ENCODE measurements around the gene CLEC2A. TPM values are rescaled to one million over a fixed set of nuclear protein-coding genes. Genes with fewer than 3 reads are reported as not detected.
"Not testable (repeated sequence)": the region's sequence is repeated elsewhere in the genome, so short reads cannot be mapped to it uniquely, and the experiment has no call there.

Gene CLEC2A
- total and polyA plus RNA-seq, 4 donors: not detected

- H3K4me3 ChIP-seq (ENCODE audit: low read length in 2 of 2): no peak overlapping the region
- H3K36me3 ChIP-seq (ENCODE audit: control insufficient read depth in 1 of 2, insufficient read depth in 2 of 2, low read length in 1 of 2): no peaks in the 10 kb centered on the region
- no peak overlapping the region for H3K27ac ChIP-seq (ENCODE audit: low read depth in 1 of 2, low read length in 2 of 2)
- intact Hi-C loops (cut with DNase I): no loop called here
- H3K27me3 ChIP-seq (ENCODE audit: control insufficient read depth in 1 of 2, insufficient read depth in 2 of 2, low read length in 1 of 2): no peaks in the 10 kb centered on the region
- no peak for ATAC-seq (ENCODE audit: low FRiP score)
- 75 to 82% methylated on average over 3 of the region's 3 CpGs for WGBS, 2 donors
- no peak for DNase-seq
- H3K4me1 ChIP-seq (ENCODE audit: control insufficient read depth in 1 of 2, insufficient read depth in 2 of 2, low read length in 2 of 2): no peaks in the 10 kb centered on the region
- no peaks in the 10 kb centered on the region for H3K9me3 ChIP-seq (ENCODE audit: control insufficient read depth, low read length)
Measured at GRCh38 chr12:9961901-9962300, 29.7 kb upstream of the CLEC2A start.

GRCh38 chr12:9961106-9961505, 28.9 kb upstream of the CLEC2A start:
- DNase-seq (no peak), ATAC-seq (ENCODE audit: low FRiP score) (no peak)
- 92 to 97% methylated on average over 3 of the region's 3 CpGs for WGBS, 2 donors
- intact Hi-C loops (cut with DNase I): no loop called here
- no peak overlapping the region for H3K27ac ChIP-seq (ENCODE audit: low read depth in 1 of 2, low read length in 2 of 2)
- no peaks in the 10 kb centered on the region for H3K27me3 ChIP-seq (ENCODE audit: control insufficient read depth in 1 of 2, insufficient read depth in 2 of 2, low read length in 1 of 2)
- no peaks in the 10 kb centered on the region for H3K4me1 ChIP-seq (ENCODE audit: control insufficient read depth in 1 of 2, insufficient read depth in 2 of 2, low read length in 2 of 2)
- H3K9me3 ChIP-seq (ENCODE audit: control insufficient read depth, low read length): no peaks in the 10 kb centered on the region
- no peak overlapping the region for H3K4me3 ChIP-seq (ENCODE audit: low read length in 2 of 2)
- no peaks in the 10 kb centered on the region for H3K36me3 ChIP-seq (ENCODE audit: control insufficient read depth in 1 of 2, insufficient read depth in 2 of 2, low read length in 1 of 2)

GRCh38 chr12:9960590-9960989, 28.4 kb upstream of the CLEC2A start:
- no peak overlapping the region for H3K27ac ChIP-seq (ENCODE audit: low read depth in 1 of 2, low read length in 2 of 2)
- intact Hi-C loops (cut with DNase I): no loop called here
- DNase-seq (no peak), ATAC-seq (ENCODE audit: low FRiP score) (no peak)
- H3K9me3 ChIP-seq (ENCODE audit: control insufficient read depth, low read length): no peaks in the 10 kb centered on the region
- H3K4me3 ChIP-seq (ENCODE audit: low read length in 2 of 2): no peak overlapping the region
- no peaks in the 10 kb centered on the region for H3K4me1 ChIP-seq (ENCODE audit: control insufficient read depth in 1 of 2, insufficient read depth in 2 of 2, low read length in 2 of 2)
- WGBS, 2 donors: 66 to 68% methylated on average over 5 of the region's 5 CpGs
- no peaks in the 10 kb centered on the region for H3K27me3 ChIP-seq (ENCODE audit: control insufficient read depth in 1 of 2, insufficient read depth in 2 of 2, low read length in 1 of 2)
- no peaks in the 10 kb centered on the region for H3K36me3 ChIP-seq (ENCODE audit: control insufficient read depth in 1 of 2, insufficient read depth in 2 of 2, low read length in 1 of 2)

GRCh38 chr12:9957834-9958233, 25.7 kb upstream of the CLEC2A start:
- intact Hi-C loops (cut with DNase I): no loop called here
- H3K36me3 ChIP-seq (ENCODE audit: control insufficient read depth in 1 of 2, insufficient read depth in 2 of 2, low read length in 1 of 2): no peaks in the 10 kb centered on the region
- ATAC-seq (ENCODE audit: low FRiP score): no peak
- H3K27ac ChIP-seq (ENCODE audit: low read depth in 1 of 2, low read length in 2 of 2): no peak overlapping the region
- DNase-seq: no peak
- no peak overlapping the region for H3K4me3 ChIP-seq (ENCODE audit: low read length in 2 of 2)
- H3K9me3 ChIP-seq (ENCODE audit: control insufficient read depth, low read length): no peaks in the 10 kb centered on the region
- H3K4me1 ChIP-seq (ENCODE audit: control insufficient read depth in 1 of 2, insufficient read depth in 2 of 2, low read length in 2 of 2): no peaks in the 10 kb centered on the region
- H3K27me3 ChIP-seq (ENCODE audit: control insufficient read depth in 1 of 2, insufficient read depth in 2 of 2, low read length in 1 of 2): no peaks in the 10 kb centered on the region

GRCh38 chr12:9952954-9953729, 21.0 kb upstream of the CLEC2A start:
- DNase-seq; H3K36me3 ChIP-seq (ENCODE audit: control insufficient read depth in 1 of 2, insufficient read depth in 2 of 2, low read length in 1 of 2); ATAC-seq (ENCODE audit: low FRiP score); H3K27ac ChIP-seq (ENCODE audit: low read depth in 1 of 2, low read length in 2 of 2); H3K4me3 ChIP-seq (ENCODE audit: low read length in 2 of 2); H3K9me3 ChIP-seq (ENCODE audit: control insufficient read depth, low read length); H3K4me1 ChIP-seq (ENCODE audit: control insufficient read depth in 1 of 2, insufficient read depth in 2 of 2, low read length in 2 of 2); H3K27me3 ChIP-seq (ENCODE audit: control insufficient read depth in 1 of 2, insufficient read depth in 2 of 2, low read length in 1 of 2); intact Hi-C loops (cut with DNase I): not testable (repeated sequence)
- WGBS, 2 donors: 92 to 95% methylated on average over 7 to 24 of the region's 55 CpGs

- no peaks in the 10 kb centered on the region for H3K36me3 ChIP-seq (ENCODE audit: control insufficient read depth in 1 of 2, insufficient read depth in 2 of 2, low read length in 1 of 2)
- H3K27me3 ChIP-seq (ENCODE audit: control insufficient read depth in 1 of 2, insufficient read depth in 2 of 2, low read length in 1 of 2): no peaks in the 10 kb centered on the region
- no peaks in the 10 kb centered on the region for H3K9me3 ChIP-seq (ENCODE audit: control insufficient read depth, low read length)
- H3K4me3 ChIP-seq (ENCODE audit: low read length in 2 of 2): no peak overlapping the region
- no peak overlapping the region for H3K27ac ChIP-seq (ENCODE audit: low read depth in 1 of 2, low read length in 2 of 2)
- intact Hi-C loops (cut with DNase I): no loop called here
- no peak for DNase-seq
- 64 to 71% methylated on average over 5 of the region's 5 CpGs for WGBS, 2 donors
- ATAC-seq (ENCODE audit: low FRiP score): no peak
- no peaks in the 10 kb centered on the region for H3K4me1 ChIP-seq (ENCODE audit: control insufficient read depth in 1 of 2, insufficient read depth in 2 of 2, low read length in 2 of 2)
Measured at GRCh38 chr12:9951026-9951675, 19.0 kb upstream of the CLEC2A start.

GRCh38 chr12:9948606-9949296, 16.6 kb upstream of the CLEC2A start:
- Histone ChIP-seq H3K4me3 (ENCODE audit: low read length in 2 of 2) (no peak overlapping the region), H3K36me3 (ENCODE audit: control insufficient read depth in 1 of 2, insufficient read depth in 2 of 2, low read length in 1 of 2) (no peaks in the 10 kb centered on the region), H3K27me3 (ENCODE audit: control insufficient read depth in 1 of 2, insufficient read depth in 2 of 2, low read length in 1 of 2) (no peaks in the 10 kb centered on the region), H3K27ac (ENCODE audit: low read depth in 1 of 2, low read length in 2 of 2) (no peak overlapping the region), H3K9me3 (ENCODE audit: control insufficient read depth, low read length) (no peaks in the 10 kb centered on the region), H3K4me1 (ENCODE audit: control insufficient read depth in 1 of 2, insufficient read depth in 2 of 2, low read length in 2 of 2) (no peaks in the 10 kb centered on the region)
- WGBS, 2 donors: 68 to 69% methylated on average over 3 of the region's 3 CpGs
- intact Hi-C loops (cut with DNase I): no loop called here
- ATAC-seq (ENCODE audit: low FRiP score) (no peak), DNase-seq (no peak)

GRCh38 chr12:9947674-9948073, 15.5 kb upstream of the CLEC2A start:
- DNase-seq (no peak), ATAC-seq (ENCODE audit: low FRiP score) (no peak)
- intact Hi-C loops (cut with DNase I): no loop called here
- Histone ChIP-seq H3K4me1 (ENCODE audit: control insufficient read depth in 1 of 2, insufficient read depth in 2 of 2, low read length in 2 of 2) (no peaks in the 10 kb centered on the region), H3K9me3 (ENCODE audit: control insufficient read depth, low read length) (no peaks in the 10 kb centered on the region), H3K4me3 (ENCODE audit: low read length in 2 of 2) (no peak overlapping the region), H3K36me3 (ENCODE audit: control insufficient read depth in 1 of 2, insufficient read depth in 2 of 2, low read length in 1 of 2) (no peaks in the 10 kb centered on the region), H3K27ac (ENCODE audit: low read depth in 1 of 2, low read length in 2 of 2) (no peak overlapping the region), H3K27me3 (ENCODE audit: control insufficient read depth in 1 of 2, insufficient read depth in 2 of 2, low read length in 1 of 2) (no peaks in the 10 kb centered on the region)
- 72 to 81% methylated on average over 3 of the region's 3 CpGs for WGBS, 2 donors

- Histone ChIP-seq H3K4me1 (ENCODE audit: control insufficient read depth in 1 of 2, insufficient read depth in 2 of 2, low read length in 2 of 2) (no peaks in the 10 kb centered on the region), H3K4me3 (ENCODE audit: low read length in 2 of 2) (no peak overlapping the region), H3K9me3 (ENCODE audit: control insufficient read depth, low read length) (no peaks in the 10 kb centered on the region), H3K27ac (ENCODE audit: low read depth in 1 of 2, low read length in 2 of 2) (no peak overlapping the region), H3K36me3 (ENCODE audit: control insufficient read depth in 1 of 2, insufficient read depth in 2 of 2, low read length in 1 of 2) (no peaks in the 10 kb centered on the region), H3K27me3 (ENCODE audit: control insufficient read depth in 1 of 2, insufficient read depth in 2 of 2, low read length in 1 of 2) (no peaks in the 10 kb centered on the region)
- intact Hi-C loops (cut with DNase I): no loop called here
- ATAC-seq (ENCODE audit: low FRiP score): no peak
- WGBS, 2 donors: 66 to 73% methylated on average over 2 of the region's 2 CpGs
- DNase-seq: no peak
Measured at GRCh38 chr12:9944391-9944790, 12.2 kb upstream of the CLEC2A start.
